ENCODE results near the gene C19orf33. TPM values are rescaled to one million over a fixed set of nuclear protein-coding genes. Genes with fewer than 3 reads are reported as not detected.
"Not testable (repeated sequence)": the region's sequence is repeated elsewhere in the genome, so short reads cannot be mapped to it uniquely, and the experiment has no call there.

Gene C19orf33
- under 1 TPM; 0.55 to 0.71 TPM for total RNA-seq

DNA sequence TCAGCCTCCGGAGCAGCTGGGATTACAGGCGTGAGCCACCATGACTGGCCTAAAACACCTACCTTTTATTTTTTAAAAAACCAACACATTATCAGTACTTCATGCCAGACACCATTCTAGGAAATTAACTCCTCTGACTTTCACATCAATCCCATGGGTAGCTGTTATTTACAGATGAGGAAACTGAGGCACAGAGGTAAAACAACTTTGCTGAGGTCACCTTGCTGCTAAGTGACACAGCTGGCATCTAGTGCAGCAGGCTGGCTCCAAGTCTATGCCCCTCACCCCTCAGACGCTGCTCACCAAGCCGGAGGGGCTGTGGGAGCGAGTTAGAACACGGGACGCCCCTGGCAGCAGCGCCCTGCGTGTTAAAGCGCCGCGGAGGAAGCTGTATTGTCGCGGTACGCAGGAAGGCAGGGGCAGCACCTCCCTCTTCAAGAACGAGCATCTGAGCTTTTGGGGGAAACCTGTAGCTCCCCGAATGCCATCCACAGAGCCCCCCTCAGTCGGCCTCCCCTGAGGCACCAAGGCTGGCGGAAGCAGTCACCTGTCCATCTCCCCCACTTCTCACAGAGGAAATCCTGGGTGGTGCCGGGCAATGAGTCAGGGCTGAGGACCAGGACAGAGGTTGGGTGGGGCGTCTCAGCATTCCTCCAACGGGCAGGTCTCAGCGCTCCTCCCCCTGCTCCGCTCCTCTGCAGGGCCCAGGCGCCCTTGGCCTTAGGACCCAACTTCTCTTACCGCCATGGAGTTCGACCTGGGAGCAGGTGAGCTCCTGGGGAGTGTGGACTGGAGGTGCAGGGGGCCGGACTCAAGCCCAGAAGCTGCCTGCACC lies at the start of gene C19orf33:
Gene C19orf33 (plus strand): TSS at position 735 of the 835 bp plus-strand sequence. CDS start 11 bp downstream, at position 746.
- no peak within 1 kb of the TSS for H3K4me3 Mint-ChIP-seq
- no peaks in the 10 kb centered on the region for H3K9me3 Mint-ChIP-seq
- H3K27me3 Mint-ChIP-seq, result no peaks in the 10 kb centered on the region
- POLR2A ChIA-PET, result interaction anchor here (0.7 kb wide), 1 partner anchor 71 kb away, joined by 3 read pairs; the partner anchor contains the start of gene PSMD8
- CTCF ChIA-PET, result no interaction called here
- peaks cover 15% of the 10 kb centered on the region for H3K36me3 Mint-ChIP-seq (ENCODE audit: low read depth)
- no peak within 1 kb of the TSS for H3K27ac Mint-ChIP-seq
- DNase-seq, result no peak
- peaks cover 4% of the 10 kb centered on the region for H3K4me1 Mint-ChIP-seq

DNA sequence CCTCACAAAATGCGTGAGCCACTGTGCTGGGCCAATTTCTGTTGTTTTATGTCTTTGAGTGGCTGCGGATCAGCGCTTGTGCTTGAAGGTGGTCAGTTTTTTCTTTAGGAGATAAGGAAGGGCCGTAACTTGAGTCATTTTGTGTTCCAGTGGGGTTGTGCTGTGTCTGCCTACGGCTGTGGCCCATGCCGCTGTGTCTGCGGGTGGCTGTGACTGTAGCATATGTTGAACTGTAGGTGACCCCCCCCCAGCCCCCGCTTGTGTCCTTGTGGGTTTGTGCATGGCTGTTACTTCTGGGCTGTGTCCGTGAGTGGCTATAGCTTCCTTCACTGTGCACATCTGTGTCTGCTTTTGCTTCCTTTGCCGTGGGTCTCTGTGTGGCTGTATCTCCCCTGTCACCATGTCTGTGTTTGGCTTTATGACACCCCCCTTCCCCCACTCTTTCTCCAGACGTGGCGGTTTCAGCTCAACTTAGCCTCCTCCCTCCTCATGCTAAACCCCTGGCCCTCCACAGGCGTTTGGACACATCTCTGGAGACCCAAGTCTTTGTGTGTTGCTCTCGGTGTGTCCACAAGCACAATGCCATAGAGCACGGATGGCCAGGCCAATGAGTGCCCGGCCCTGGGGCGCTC lies 48.6 kb upstream of the C19orf33 start:
- Mint-ChIP-seq H3K27me3 (peaks cover 15% of the 10 kb centered on the region), H3K4me3 (no peak overlapping the region), H3K27ac (no peak overlapping the region), H3K4me1 (peaks cover 4% of the 10 kb centered on the region), H3K36me3 (ENCODE audit: low read depth) (no peaks in the 10 kb centered on the region), H3K9me3 (no peaks in the 10 kb centered on the region)
- ChIA-PET CTCF (interaction anchor here (0.6 to 1.4 kb wide), 2 partner anchors 10 to 353 kb away, joined by 3 read pairs; no protein-coding TSS in a partner anchor), POLR2A (interaction anchor here (1.2 kb wide), 1 partner anchor 13 kb away, joined by 3 read pairs; no protein-coding TSS in a partner anchor)
- DNase-seq, result no peak

- CTCF ChIA-PET; DNase-seq; POLR2A ChIA-PET; H3K4me3 Mint-ChIP-seq; H3K9me3 Mint-ChIP-seq; H3K27ac Mint-ChIP-seq; H3K36me3 Mint-ChIP-seq (ENCODE audit: low read depth); H3K27me3 Mint-ChIP-seq: not testable (repeated sequence)
- peaks cover 17% of the 10 kb centered on the region for H3K4me1 Mint-ChIP-seq
Measured at GRCh38 chr19:38261942-38262341, 42.1 kb upstream of the C19orf33 start.

DNA sequence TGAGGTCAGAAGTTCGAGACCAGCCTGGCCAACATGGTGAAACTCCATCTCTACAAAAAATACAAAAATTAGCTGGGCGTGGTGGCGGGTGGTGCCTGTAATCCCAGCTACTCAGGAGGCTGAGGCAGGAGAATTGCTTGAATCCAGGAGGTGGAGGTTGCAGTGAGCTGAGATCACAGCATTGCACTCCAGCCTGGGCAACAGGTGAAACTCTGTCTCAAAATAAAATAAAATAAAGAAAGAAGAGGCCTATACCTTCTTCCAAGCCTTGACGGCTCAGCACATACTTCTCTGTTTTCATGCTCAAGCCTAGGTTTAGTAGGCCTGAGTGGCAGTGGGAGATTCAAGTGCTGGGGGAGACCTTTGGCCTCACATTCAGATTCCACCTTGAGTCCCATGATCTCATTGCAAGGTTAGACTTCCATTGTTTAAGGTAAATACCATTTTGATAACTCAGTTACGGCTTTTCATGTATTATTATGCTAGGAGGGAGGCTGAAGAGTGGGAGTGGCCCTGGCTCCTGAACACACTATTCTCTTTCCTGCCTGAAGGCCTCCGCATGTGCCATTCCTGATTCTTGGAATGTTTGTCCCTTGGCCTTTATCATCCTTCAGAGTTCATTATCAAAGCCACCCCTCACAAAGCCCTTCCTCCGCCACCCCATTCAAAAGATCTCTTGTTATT lies 41.3 kb upstream of the C19orf33 start:
- CTCF ChIA-PET, result no interaction called here
- Mint-ChIP-seq H3K27ac (no peak overlapping the region), H3K9me3 (no peaks in the 10 kb centered on the region), H3K36me3 (ENCODE audit: low read depth) (no peaks in the 10 kb centered on the region), H3K27me3 (peaks cover 6% of the 10 kb centered on the region), H3K4me1 (peaks cover 17% of the 10 kb centered on the region), H3K4me3 (no peak overlapping the region)
- no peak for DNase-seq
- POLR2A ChIA-PET, result no interaction called here

- peak; percentile 63 for DNase-seq
- H3K4me1 Mint-ChIP-seq, result peaks cover 17% of the 10 kb centered on the region
- ChIA-PET POLR2A (interaction anchor here (1.3 to 1.4 kb wide), 2 partner anchors 72 to 110 kb away, joined by 3 to 6 read pairs; partner anchors contain the start of genes CATSPERG and PSMD8), CTCF (interaction anchor here (1.1 kb wide), 1 partner anchor 29 kb away, joined by 9 read pairs; no protein-coding TSS in a partner anchor)
- no peaks in the 10 kb centered on the region for H3K36me3 Mint-ChIP-seq (ENCODE audit: low read depth)
- peaks cover 6% of the 10 kb centered on the region for H3K27me3 Mint-ChIP-seq
- H3K27ac Mint-ChIP-seq, result peak overlapping the region; percentile 50
- H3K9me3 Mint-ChIP-seq, result no peaks in the 10 kb centered on the region
- peak overlapping the region; percentile 67 for H3K4me3 Mint-ChIP-seq
Measured at GRCh38 chr19:38263689-38264485, 40.2 kb upstream of the C19orf33 start.

DNA sequence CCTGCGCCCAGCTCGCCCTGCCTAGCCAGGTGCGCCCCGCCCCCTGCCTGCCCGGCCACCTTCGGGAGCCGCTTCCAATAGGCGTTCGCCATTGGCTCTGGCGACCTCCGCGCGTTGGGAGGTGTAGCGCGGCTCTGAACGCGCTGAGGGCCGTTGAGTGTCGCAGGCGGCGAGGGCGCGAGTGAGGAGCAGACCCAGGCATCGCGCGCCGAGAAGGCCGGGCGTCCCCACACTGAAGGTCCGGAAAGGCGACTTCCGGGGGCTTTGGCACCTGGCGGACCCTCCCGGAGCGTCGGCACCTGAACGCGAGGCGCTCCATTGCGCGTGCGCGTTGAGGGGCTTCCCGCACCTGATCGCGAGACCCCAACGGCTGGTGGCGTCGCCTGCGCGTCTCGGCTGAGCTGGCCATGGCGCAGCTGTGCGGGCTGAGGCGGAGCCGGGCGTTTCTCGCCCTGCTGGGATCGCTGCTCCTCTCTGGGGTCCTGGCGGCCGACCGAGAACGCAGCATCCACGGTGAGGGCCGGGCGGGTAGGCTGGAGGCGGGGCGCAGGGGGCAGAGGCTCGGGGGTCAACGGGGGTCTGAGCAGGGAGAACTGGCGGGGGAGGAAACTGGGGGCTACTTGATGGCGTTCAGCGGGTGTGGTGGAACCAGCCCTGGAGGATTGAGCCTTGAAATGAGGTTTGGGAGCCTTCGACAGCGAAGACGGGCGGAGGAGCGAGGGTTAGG lies 39.4 kb upstream of the C19orf33 start, which contains the start of gene SPINT2:
Gene SPINT2 (plus strand): TSS at position 88 of the 727 bp plus-strand sequence. CDS start 320 bp downstream, at position 408.
- H3K9me3 Mint-ChIP-seq, result no peaks in the 10 kb centered on the region

GRCh38 chr19:38265213-38265861 lies 38.7 kb upstream of the C19orf33 start:
- H3K9me3 Mint-ChIP-seq, result no peaks in the 10 kb centered on the region
- H3K27me3 Mint-ChIP-seq, result peaks cover 6% of the 10 kb centered on the region
- H3K27ac Mint-ChIP-seq, result peak overlapping the region; percentile 12
- peaks cover 17% of the 10 kb centered on the region for H3K4me1 Mint-ChIP-seq
- CTCF ChIA-PET, result interaction anchor here (0.8 to 1.0 kb wide), 4 partner anchors 11 to 137 kb away, joined by 3 to 7 read pairs (median 3); partner anchors contain the start of gene FAM98C
- POLR2A ChIA-PET, result interaction anchor here (0.8 to 1.2 kb wide), 4 partner anchors 9 to 109 kb away, joined by 3 to 4 read pairs (median 3); partner anchors contain the start of gene PSMD8
- DNase-seq, result no peak
- peak overlapping the region; percentile 61 for H3K4me3 Mint-ChIP-seq
- H3K36me3 Mint-ChIP-seq (ENCODE audit: low read depth), result no peaks in the 10 kb centered on the region

More for the DNA sequence above, 39.4 kb upstream of the C19orf33 start, which contains the start of gene SPINT2:
- Mint-ChIP-seq H3K27me3 (peaks cover 6% of the 10 kb centered on the region), H3K4me1 (peaks cover 17% of the 10 kb centered on the region), H3K4me3 (peak within 1 kb of the TSS; percentile 67), H3K27ac (peak within 1 kb of the TSS; percentile 50), H3K36me3 (ENCODE audit: low read depth) (no peaks in the 10 kb centered on the region)
- DNase-seq, result no peak
- CTCF ChIA-PET, result interaction anchor here (1.1 kb wide), 1 partner anchor 30 kb away, joined by 9 read pairs; no protein-coding TSS in a partner anchor
- POLR2A ChIA-PET, result interaction anchor here (1.2 to 1.4 kb wide), 4 partner anchors 17 to 110 kb away, joined by 3 to 6 read pairs (median 4); partner anchors contain the start of genes CATSPERG and PSMD8

GRCh38 chr19:38265921-38266429 lies 38.1 kb upstream of the C19orf33 start:
- ChIA-PET CTCF (interaction anchor here (0.8 to 1.0 kb wide), 4 partner anchors 11 to 137 kb away, joined by 3 to 7 read pairs (median 3); partner anchors contain the start of gene FAM98C), POLR2A (interaction anchor here (0.8 to 1.2 kb wide), 4 partner anchors 9 to 108 kb away, joined by 3 to 4 read pairs (median 3); partner anchors contain the start of gene PSMD8)
- H3K9me3 Mint-ChIP-seq, result no peaks in the 10 kb centered on the region
- no peaks in the 10 kb centered on the region for H3K36me3 Mint-ChIP-seq (ENCODE audit: low read depth)
- no peak overlapping the region for H3K4me3 Mint-ChIP-seq
- H3K27me3 Mint-ChIP-seq, result peaks cover 6% of the 10 kb centered on the region
- no peak for DNase-seq
- H3K4me1 Mint-ChIP-seq, result peaks cover 17% of the 10 kb centered on the region
- no peak overlapping the region for H3K27ac Mint-ChIP-seq

- Mint-ChIP-seq H3K27me3 (peaks cover 6% of the 10 kb centered on the region), H3K4me1 (peaks cover 17% of the 10 kb centered on the region), H3K9me3 (no peaks in the 10 kb centered on the region), H3K36me3 (ENCODE audit: low read depth) (no peaks in the 10 kb centered on the region), H3K4me3 (no peak overlapping the region), H3K27ac (no peak overlapping the region)
- no peak for DNase-seq
- POLR2A ChIA-PET, result no interaction called here
- CTCF ChIA-PET, result no interaction called here
Measured at GRCh38 chr19:38266981-38267597, 37.0 kb upstream of the C19orf33 start.

- POLR2A ChIA-PET, result no interaction called here
- H3K4me1 Mint-ChIP-seq, result peaks cover 15% of the 10 kb centered on the region
- H3K9me3 Mint-ChIP-seq, result no peaks in the 10 kb centered on the region
- no peak overlapping the region for H3K4me3 Mint-ChIP-seq
- no peak for DNase-seq
- H3K36me3 Mint-ChIP-seq (ENCODE audit: low read depth), result no peaks in the 10 kb centered on the region
- no peak overlapping the region for H3K27ac Mint-ChIP-seq
- CTCF ChIA-PET, result interaction anchor here (1.2 kb wide), 1 partner anchor 35 kb away, joined by 5 read pairs; no protein-coding TSS in a partner anchor
- H3K27me3 Mint-ChIP-seq, result peaks cover 6% of the 10 kb centered on the region
Measured at GRCh38 chr19:38267761-38268483, 36.1 kb upstream of the C19orf33 start.
